Esophagus squamous epithelium (tissue), 4 donors: Measurements from ENCODE around the gene CTPS2.

Experiments used
- CTCF ChIP-seq, 6 experiments: fragments of 450-650 bp in 4 of 6; fragments of 200-600 bp in 2 of 6; sonication (generic) in 2 of 6; IDR thresholded peaks; one replicate each; pipeline ENCODE4 v1.5.1; 2016 to 2019; ENCODE audit warnings: antibody characterized with exemption in 6 of 6, mild to moderate bottlenecking in 4 of 6, moderate library complexity in 4 of 6
- POLR2A ChIP-seq, 4 donors: fragments of 450-650 bp; IDR thresholded peaks; one replicate each; pipeline ENCODE4 v1.6.1; 2017; ENCODE audit warnings: antibody characterized with exemption in 4 of 4, mild to moderate bottlenecking in 4 of 4, moderate library complexity in 3 of 4

GRCh38 chrX:16547644-16548043, 164.8 kb downstream of the CTPS2 start:
- TF ChIP-seq CTCF (IDR thresholded peaks at IDR 0.05) = no peak
- TF ChIP-seq POLR2A (IDR thresholded peaks at IDR 0.05) = no peak
